DOHH2 (cell line): ENCODE results near the gene RAB40B.

ENCODE experiments used
- H3F3A ChIP-seq: fragments of 200-600 bp; sonication (generic), shearing (Covaris generic); 2 replicates; pipeline ENCODE4 v1.6.0; 2016; ENCODE audit warnings: antibody characterized with exemption, mild to moderate bottlenecking; ENCODE audit not compliant: control insufficient read depth, insufficient read depth
- H3K27ac ChIP-seq: fragments of 200-600 bp; sonication (generic); 2 replicates; pipeline ENCODE4 v1.5.1; 2014; ENCODE audit warnings: low read depth, mild to moderate bottlenecking, low read length, moderate library complexity
- H3K27me3 ChIP-seq: fragments of 200-600 bp; sonication (generic); 2 replicates; pipeline ENCODE4 v1.6.1; 2014; ENCODE audit warnings: mild to moderate bottlenecking, low read length, mixed read lengths; ENCODE audit not compliant: control insufficient read depth
- H3K36me3 ChIP-seq: fragments of 200-600 bp; sonication (generic); 2 replicates; pipeline ENCODE4 v1.6.1; 2014; ENCODE audit warnings: mild to moderate bottlenecking, low read length, moderate library complexity, mixed read lengths; ENCODE audit not compliant: control insufficient read depth
- H3K4me1 ChIP-seq: fragments of 200-600 bp; sonication (generic); 2 replicates; pipeline ENCODE4 v1.6.1; 2014; ENCODE audit warnings: mild to moderate bottlenecking, low read length, mixed read lengths; ENCODE audit not compliant: control insufficient read depth
- H3K4me2 ChIP-seq: fragments of 200-600 bp; sonication (generic); 2 replicates; pipeline ENCODE4 v1.6.0; 2014; ENCODE audit warnings: mild to moderate bottlenecking, low read length, moderate library complexity
- H3K4me3 ChIP-seq: fragments of 200-600 bp; sonication (generic); 2 replicates; pipeline ENCODE4 v1.5.1; 2014; ENCODE audit warnings: mild to moderate bottlenecking, low read length, mixed read lengths
- H3K79me2 ChIP-seq: fragments of 200-600 bp; sonication (generic); 2 replicates; pipeline ENCODE4 v1.6.1; 2014; ENCODE audit warnings: mild to moderate bottlenecking, low read length, mixed read lengths; ENCODE audit not compliant: control insufficient read depth
- H3K9me2 ChIP-seq: fragments of 200-600 bp; sonication (generic); replicated peaks from 2 replicates; pipeline ENCODE4 v1.6.1; 2014; ENCODE audit warnings: mild to moderate bottlenecking, low read length, mixed read lengths; ENCODE audit not compliant: control insufficient read depth
- H3K9me3 ChIP-seq: fragments of 200-600 bp; sonication (generic); 2 replicates; pipeline ENCODE4 v1.6.1; 2014; ENCODE audit warnings: antibody characterized with exemption, low read length, mixed read lengths; ENCODE audit not compliant: control insufficient read depth, insufficient read depth
- H4K20me1 ChIP-seq: fragments of 200-600 bp; sonication (generic); 2 replicates; pipeline ENCODE4 v1.6.0; 2014; ENCODE audit warnings: low read depth, mild to moderate bottlenecking, antibody characterized with exemption, low read length, moderate library complexity; ENCODE audit not compliant: control insufficient read depth, insufficient read depth
- CTCF ChIP-seq: fragments of 200-600 bp; sonication (generic); IDR thresholded peaks from one replicate; pipeline ENCODE4 v1.5.1; 2014; ENCODE audit warnings: antibody characterized with exemption, mild to moderate bottlenecking, low read depth, low read length; ENCODE audit not compliant: poor library complexity, severe bottlenecking
- EZH2phosphoT487 ChIP-seq: fragments of 200-600 bp; sonication (generic); IDR thresholded peaks from 2 replicates; pipeline ENCODE4 v1.6.1; 2017; ENCODE audit warnings: borderline replicate concordance, mild to moderate bottlenecking, antibody characterized with exemption, low read length, moderate library complexity, mixed read lengths

RAB40B gene

GRCh38 chr17:82665217-82665616, 33.3 kb downstream of the RAB40B start:
- Histone ChIP-seq H3K4me2 (no peak overlapping the region), H3K9me3 (peaks cover 5% of the 10 kb centered on the region; the same call in 1 of the 2 replicates), H3K4me3 (no peak overlapping the region), H3K4me1 (no peaks in the 10 kb centered on the region), H3K27me3 (no peaks in the 10 kb centered on the region), H3K9me2 (no peaks in the 10 kb centered on the region), H3K27ac (no peak overlapping the region), H3F3A (no peaks in the 10 kb centered on the region), H4K20me1 (no peaks in the 10 kb centered on the region), H3K36me3 (no peaks in the 10 kb centered on the region), H3K79me2 (no peaks in the 10 kb centered on the region)
- TF ChIP-seq EZH2phosphoT487 (no peak), CTCF (no peak)

GRCh38 chr17:82664701-82665182, 33.8 kb downstream of the RAB40B start:
- Histone ChIP-seq H3K9me3 (peaks cover 9% of the 10 kb centered on the region; the same call in 1 of the 2 replicates), H3K4me3 (no peak overlapping the region), H3K9me2 (no peaks in the 10 kb centered on the region), H3K27me3 (no peaks in the 10 kb centered on the region), H3K79me2 (no peaks in the 10 kb centered on the region), H3K4me1 (no peaks in the 10 kb centered on the region), H3K4me2 (no peak overlapping the region), H3K36me3 (no peaks in the 10 kb centered on the region), H4K20me1 (no peaks in the 10 kb centered on the region), H3K27ac (no peak overlapping the region), H3F3A (no peaks in the 10 kb centered on the region)
- TF ChIP-seq CTCF, result no peak
- no peak for TF ChIP-seq EZH2phosphoT487

DNA sequence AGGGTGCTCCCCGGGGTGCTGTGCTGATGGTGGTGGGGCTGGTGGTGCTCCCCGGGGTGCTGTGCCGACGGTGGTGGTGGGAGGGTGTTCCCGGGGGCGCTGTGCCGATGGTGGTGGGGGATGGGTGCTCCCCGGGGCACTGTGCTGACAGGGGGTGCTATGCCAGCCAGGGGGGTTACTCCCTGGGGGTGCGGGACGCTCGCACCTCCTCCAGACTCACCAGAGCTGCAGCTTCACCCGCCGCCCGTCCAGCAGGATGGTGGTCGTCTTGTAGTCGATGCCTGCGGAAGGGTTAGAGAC, 34.3 kb downstream of the RAB40B start:
- Histone ChIP-seq H3K27ac (no peak overlapping the region), H3F3A (no peaks in the 10 kb centered on the region), H3K36me3 (no peaks in the 10 kb centered on the region), H3K27me3 (no peaks in the 10 kb centered on the region), H3K4me2 (no peak overlapping the region), H3K4me3 (no peak overlapping the region), H3K9me3 (peaks cover 9% of the 10 kb centered on the region; the same call in 1 of the 2 replicates), H3K79me2 (no peaks in the 10 kb centered on the region), H3K4me1 (no peaks in the 10 kb centered on the region), H3K9me2 (no peaks in the 10 kb centered on the region), H4K20me1 (no peaks in the 10 kb centered on the region)
- TF ChIP-seq EZH2phosphoT487 (no peak), CTCF (no peak)
